IMR-90 (cell line): ENCODE results near the gene TBC1D22A.

ENCODE experiments used
- BHLHE40 ChIP-seq: fragments of 150-350 bp; IDR thresholded peaks from 2 replicates; pipeline ENCODE4 v1.6.1; 2016; ENCODE audit warnings: mild to moderate bottlenecking, low read depth, low read length
- CEBPB ChIP-seq: IDR thresholded peaks from 2 replicates; pipeline ENCODE4 v1.6.1; 2012; ENCODE audit warnings: low read depth, low read length, improper control_type of control experiment
- CHD1 ChIP-seq: IDR thresholded peaks from 2 replicates; pipeline ENCODE4 v1.6.1; 2012; ENCODE audit warnings: low read depth, low read length, improper control_type of control experiment
- MAFK ChIP-seq: IDR thresholded peaks from 2 replicates; pipeline ENCODE4 v1.6.1; 2012; ENCODE audit warnings: low read depth, low read length, improper control_type of control experiment
- MAZ ChIP-seq: IDR thresholded peaks from 2 replicates; pipeline ENCODE4 v1.6.1; 2012; ENCODE audit warnings: low read depth, mild to moderate bottlenecking, low read length, improper control_type of control experiment, moderate library complexity, borderline replicate concordance
- MXI1 ChIP-seq: IDR thresholded peaks from 2 replicates; pipeline ENCODE4 v1.6.1; 2012; ENCODE audit warnings: low read depth, mild to moderate bottlenecking, low read length, moderate library complexity, borderline replicate concordance
- POLR2A ChIP-seq: IDR thresholded peaks from 2 replicates; pipeline ENCODE4 v1.6.1; 2012; ENCODE audit warnings: mild to moderate bottlenecking, low read depth, low read length
- RCOR1 ChIP-seq: IDR thresholded peaks from 2 replicates; pipeline ENCODE4 v1.6.1; 2012; ENCODE audit warnings: mild to moderate bottlenecking, low read length, improper control_type of control experiment; ENCODE audit not compliant: insufficient replicate concordance
- RFX5 ChIP-seq: IDR thresholded peaks from 2 replicates; pipeline ENCODE4 v1.8.0; 2012; ENCODE audit warnings: low read depth, mild to moderate bottlenecking, low read length, moderate library complexity
- TF ChIP-seq, protein P1 (sequence below): conservative IDR thresholded peaks from 2 replicates; pipeline ENCODE4 v1.5.1; 2012; ENCODE audit warnings: mild to moderate bottlenecking, low read depth, low read length, improper control_type of control experiment
- TF ChIP-seq, protein P2 (sequence below): fragments of 150-350 bp; IDR thresholded peaks from 2 replicates; pipeline ENCODE4 v1.6.1; 2016; ENCODE audit warnings: low read depth, mild to moderate bottlenecking, low read length, moderate library complexity, borderline replicate concordance
- TF ChIP-seq, protein P3 (sequence below): fragments of 150-350 bp; IDR thresholded peaks from 2 replicates; pipeline ENCODE4 v1.6.1; 2017; ENCODE audit warnings: mild to moderate bottlenecking, antibody characterized with exemption, low read length, low read depth

- TF ChIP-seq POLR2A (no peak), MAFK (no peak), CEBPB (no peak), CHD1 (no peak), MXI1 (no peak), RCOR1 (no peak), MAZ (no peak), RFX5 (no peak), BHLHE40 (no peak)
- TF ChIP-seq, protein P1, sequence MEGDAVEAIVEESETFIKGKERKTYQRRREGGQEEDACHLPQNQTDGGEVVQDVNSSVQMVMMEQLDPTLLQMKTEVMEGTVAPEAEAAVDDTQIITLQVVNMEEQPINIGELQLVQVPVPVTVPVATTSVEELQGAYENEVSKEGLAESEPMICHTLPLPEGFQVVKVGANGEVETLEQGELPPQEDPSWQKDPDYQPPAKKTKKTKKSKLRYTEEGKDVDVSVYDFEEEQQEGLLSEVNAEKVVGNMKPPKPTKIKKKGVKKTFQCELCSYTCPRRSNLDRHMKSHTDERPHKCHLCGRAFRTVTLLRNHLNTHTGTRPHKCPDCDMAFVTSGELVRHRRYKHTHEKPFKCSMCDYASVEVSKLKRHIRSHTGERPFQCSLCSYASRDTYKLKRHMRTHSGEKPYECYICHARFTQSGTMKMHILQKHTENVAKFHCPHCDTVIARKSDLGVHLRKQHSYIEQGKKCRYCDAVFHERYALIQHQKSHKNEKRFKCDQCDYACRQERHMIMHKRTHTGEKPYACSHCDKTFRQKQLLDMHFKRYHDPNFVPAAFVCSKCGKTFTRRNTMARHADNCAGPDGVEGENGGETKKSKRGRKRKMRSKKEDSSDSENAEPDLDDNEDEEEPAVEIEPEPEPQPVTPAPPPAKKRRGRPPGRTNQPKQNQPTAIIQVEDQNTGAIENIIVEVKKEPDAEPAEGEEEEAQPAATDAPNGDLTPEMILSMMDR, result no peak
- TF ChIP-seq, protein P2, sequence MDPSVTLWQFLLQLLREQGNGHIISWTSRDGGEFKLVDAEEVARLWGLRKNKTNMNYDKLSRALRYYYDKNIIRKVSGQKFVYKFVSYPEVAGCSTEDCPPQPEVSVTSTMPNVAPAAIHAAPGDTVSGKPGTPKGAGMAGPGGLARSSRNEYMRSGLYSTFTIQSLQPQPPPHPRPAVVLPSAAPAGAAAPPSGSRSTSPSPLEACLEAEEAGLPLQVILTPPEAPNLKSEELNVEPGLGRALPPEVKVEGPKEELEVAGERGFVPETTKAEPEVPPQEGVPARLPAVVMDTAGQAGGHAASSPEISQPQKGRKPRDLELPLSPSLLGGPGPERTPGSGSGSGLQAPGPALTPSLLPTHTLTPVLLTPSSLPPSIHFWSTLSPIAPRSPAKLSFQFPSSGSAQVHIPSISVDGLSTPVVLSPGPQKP, result no peak
- TF ChIP-seq, protein P3, sequence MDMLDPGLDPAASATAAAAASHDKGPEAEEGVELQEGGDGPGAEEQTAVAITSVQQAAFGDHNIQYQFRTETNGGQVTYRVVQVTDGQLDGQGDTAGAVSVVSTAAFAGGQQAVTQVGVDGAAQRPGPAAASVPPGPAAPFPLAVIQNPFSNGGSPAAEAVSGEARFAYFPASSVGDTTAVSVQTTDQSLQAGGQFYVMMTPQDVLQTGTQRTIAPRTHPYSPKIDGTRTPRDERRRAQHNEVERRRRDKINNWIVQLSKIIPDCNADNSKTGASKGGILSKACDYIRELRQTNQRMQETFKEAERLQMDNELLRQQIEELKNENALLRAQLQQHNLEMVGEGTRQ, result no peak
Observed at GRCh38 chr22:47220752-47221151, 458.3 kb downstream of the TBC1D22A start.
